ENCODE results near the gene ABCA6.

The ABCA6 gene

DNA sequence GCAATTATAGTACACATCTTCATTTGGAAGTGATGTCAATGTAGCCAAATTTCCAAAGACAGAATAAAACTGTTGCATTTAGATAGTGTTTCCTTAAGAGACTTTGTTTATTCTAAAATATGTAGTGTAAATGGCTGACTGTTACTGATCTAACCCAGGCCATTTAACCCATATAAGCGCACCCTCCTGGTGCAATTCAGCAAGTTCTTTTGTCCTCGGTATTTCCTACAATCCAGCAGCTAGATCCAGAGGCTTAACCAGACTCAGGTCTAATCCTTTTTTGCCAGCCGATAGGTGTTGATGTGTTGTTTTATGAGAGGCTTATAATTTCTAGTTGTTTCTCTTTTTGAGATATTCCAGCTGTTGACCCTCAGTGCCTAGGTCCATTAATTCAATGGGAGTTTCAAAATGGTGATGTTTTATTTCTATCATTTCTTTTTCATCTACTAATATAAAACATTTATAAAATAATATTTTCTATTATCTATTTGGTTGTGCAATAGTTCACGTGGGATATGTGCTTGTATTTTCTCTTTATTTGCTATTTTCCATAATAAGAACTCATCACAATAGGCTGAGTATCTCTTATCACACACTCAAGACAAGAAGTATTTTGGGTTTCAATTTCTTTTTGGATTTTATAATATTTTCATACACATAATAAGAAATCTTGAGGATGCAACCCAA is 95.4 kb downstream of the ABCA6 start:
- no peak for DNase-seq (ENCODE audit: low spot score)

DNA sequence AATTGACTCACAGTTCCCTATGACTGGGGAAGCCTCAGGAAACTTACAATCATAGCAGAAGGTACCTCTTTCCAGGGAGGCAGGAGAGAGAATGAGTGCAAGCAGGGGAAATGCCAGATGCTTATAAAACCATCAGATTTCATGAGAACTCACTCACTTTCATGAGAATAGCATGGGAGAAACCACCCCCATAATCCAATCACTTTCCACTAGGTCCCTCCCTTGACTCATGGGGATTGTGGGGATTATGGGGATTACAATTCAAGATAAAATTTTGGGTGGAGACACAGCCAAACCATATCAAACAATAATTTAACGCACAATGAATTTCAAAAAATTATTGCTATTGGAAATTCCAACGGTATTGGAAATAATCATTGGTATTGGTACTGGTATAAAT is 96.0 kb downstream of the ABCA6 start:
- no peak for DNase-seq (ENCODE audit: low spot score)

DNA sequence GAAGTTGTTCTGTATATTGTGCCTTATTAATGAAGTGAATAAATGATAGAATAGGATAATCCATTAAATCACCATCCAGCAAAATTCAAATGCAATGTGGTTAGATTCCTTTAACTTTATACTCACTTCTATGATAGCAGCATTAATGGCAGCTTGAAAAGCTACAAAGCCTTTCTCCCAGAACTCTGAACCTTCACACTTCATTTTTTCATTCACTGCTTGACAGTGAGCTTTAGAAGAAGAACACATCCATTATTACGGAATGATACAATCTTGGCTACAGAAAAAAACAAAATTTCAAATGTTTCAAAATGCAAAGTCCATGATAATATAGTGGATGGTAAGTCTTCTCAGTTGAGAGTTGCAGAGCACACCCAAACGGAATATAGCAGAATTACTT is 97.3 kb downstream of the ABCA6 start:
- no peak for DNase-seq (ENCODE audit: low spot score)

- no peak for DNase-seq (ENCODE audit: low spot score)
These were observed 98.5 kb downstream of the ABCA6 start for GRCh38 chr17:69043098-69043734.

- no peak for DNase-seq (ENCODE audit: low spot score)
These were observed 99.4 kb downstream of the ABCA6 start for GRCh38 chr17:69042308-69042707.

DNA sequence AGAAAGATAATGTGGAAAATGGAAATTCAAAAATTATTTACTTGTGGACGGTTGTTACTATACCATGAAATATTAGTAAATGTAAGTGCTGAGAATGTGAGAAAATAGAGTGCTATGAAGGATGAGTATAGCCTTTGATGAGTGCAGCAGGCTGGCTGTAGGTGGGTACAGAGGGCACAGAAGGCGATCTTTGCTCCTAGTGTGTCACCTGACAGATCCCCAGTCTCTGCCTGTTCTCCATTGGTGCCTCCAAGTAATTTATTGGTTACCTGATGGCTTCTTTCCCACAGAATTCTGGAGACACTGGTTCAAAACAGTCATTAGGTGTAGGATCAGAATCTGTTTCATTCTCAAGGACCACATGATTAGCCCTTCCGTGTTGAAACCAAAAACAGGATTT is 109.9 kb downstream of the ABCA6 start:
- no peak for DNase-seq (ENCODE audit: low spot score)

- DNase-seq (ENCODE audit: low spot score) = no peak
These were observed 111.5 kb downstream of the ABCA6 start for GRCh38 chr17:69030169-69030568.
